ENCODE measurements around the gene DPH3.
A peak's percentile ranks its signal among the peaks of the same experiment; 100 is the strongest.

DPH3 gene

DNA sequence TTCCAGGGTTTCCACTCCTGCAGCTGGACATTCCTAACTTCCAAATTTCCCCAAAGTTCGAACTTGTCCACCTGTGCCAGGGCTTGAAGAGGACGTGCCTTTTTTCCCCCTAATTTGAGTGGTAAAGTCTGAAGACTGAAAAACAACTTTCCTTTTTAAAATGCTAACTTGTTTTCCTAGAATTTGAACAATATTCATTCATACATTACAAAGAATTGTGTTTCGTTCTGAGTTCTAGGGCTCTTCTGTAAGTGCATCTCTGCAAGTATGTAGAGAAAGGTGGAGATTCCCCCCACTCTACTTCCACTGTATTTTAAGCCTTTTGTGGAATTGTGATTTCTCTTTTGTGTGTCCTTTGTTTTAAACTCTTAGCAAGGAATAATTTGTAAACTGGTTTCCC, 9.4 kb downstream of the DPH3 start:
- DNase-seq (ENCODE audit: low read depth in 2 of 2) = no peak

DNA sequence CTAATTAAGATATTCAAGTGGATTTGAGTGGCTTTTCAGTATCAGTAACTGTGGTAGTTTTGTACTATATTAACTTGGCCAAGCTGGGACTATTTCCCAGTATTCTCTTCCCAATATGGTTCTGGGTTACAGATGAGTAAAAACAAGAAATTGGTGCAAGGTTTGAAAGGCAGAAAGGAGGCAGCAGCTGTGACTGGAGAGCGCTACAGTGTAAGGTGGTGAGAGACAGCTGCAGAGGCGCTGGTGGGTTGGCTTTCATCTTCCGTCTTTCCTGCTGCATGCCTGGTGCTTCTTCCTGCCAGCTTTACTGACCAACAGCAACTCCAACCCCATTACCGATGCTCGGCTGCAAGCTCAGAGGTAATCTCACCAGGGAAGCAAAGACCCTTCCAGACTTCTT, 9.8 kb downstream of the DPH3 start:
- no peak for DNase-seq (ENCODE audit: low read depth in 2 of 2)

DNA sequence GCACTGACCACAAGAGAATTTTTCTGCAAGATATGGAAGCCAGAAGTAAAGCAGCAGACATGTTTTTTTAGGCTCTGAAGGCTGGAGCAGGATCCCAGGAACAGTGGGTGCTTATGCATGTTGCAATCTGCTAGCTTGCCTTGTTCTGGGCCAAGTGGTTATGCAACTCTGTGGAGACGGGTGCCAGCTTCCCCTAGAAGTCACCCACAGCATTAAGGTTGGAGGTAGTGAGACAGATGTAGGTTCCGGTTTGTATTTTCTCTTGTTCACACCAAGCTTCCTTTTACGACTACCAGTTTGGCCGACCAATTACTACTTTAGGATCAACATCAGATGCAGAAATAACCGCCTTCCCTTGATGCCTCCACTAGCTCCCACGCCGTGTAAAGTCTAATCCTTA, 11.1 kb downstream of the DPH3 start:
- no peak for DNase-seq (ENCODE audit: low read depth in 2 of 2)

DNA sequence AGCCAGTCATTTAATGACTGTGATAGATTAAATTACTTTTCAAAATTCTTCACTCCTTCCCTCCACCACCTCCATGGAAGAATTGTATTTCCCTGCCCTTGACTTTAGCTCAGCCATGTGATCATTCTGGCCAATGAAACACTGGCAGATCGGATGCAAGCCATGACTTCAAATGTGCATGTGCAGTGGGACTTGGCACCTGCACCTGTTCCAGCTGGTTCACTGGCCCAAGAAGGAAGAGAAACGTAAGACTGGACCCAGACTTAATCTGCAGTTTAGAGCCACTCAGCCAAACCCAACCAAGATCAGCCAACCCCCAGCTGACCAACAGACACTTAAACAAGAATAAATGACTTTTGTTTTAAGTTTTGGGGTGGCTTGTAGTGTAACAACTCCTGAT, 11.8 kb downstream of the DPH3 start:
- no peak for DNase-seq (ENCODE audit: low read depth in 2 of 2)

DNA sequence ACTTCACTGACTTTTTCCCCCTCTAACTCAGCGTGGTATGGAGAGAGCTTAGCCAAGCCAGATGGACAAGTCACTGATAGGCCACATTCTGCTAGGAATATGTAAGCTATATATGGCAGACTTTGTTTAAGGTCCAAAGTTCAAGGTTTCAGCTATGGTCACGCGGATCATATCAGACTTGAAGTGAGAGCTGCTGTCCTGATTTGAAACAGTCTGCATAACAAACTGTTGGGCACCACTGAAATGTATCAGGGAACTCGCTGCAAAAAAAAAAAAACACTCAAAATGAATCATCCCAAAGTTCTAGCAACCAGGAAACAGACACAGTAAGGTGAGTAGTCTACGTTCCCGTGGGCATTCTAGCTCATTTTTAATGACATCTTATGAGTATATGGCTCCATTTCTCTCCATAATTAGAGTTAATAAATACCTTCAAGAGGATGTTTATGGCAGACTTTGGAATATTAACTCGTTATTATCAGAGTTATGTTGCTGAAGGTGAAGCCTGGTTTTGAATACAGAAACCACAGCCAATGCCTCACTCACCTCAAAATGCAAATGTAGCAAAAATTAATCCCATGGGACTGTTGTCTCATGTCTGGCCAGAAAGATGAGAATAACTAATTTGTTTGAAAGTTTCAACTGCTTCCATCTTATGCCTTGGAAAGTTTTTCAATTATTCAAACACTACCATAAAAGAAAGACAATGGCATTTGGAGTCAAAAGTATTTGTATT, 12.3 kb downstream of the DPH3 start:
- DNase-seq (ENCODE audit: low read depth in 2 of 2) = no peak

DNA sequence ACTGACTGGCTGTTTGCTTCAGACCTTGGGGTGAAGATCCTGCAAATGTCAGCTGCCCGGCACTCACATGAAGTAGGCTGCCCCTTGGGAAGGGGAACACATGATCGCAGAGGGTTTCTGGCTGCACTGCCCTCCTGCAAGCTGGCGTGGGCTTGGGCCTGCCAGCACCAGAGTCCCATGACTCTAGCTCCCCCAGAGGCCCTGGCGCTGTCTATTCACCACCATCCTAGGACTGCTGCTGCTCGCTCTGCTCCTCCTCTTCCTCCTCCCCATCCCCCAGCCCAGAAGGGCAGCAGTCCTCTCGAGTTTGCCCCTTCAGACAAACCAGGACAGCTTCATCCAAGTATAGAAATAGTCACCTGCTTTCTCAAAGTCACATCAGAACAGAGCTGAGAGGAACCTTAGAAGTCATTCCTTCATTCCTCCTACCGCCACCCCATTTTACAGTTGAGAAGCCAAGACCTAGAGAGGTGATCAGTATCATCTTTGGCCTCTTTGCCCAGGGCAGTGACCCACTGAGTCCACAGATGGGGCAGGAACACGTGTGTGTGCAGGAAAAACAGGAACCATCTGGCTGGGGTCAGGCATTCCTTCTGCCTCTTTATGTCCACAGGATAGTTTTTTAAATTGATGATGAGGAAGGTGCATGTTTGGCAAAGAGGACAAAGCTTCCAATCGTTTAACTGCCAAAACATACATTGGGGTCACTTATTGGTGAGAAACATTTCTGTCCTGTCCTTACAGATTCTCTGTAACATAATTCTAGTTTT, 13.2 kb downstream of the DPH3 start:
- DNase-seq (ENCODE audit: low read depth in 2 of 2) = no peak

DNA sequence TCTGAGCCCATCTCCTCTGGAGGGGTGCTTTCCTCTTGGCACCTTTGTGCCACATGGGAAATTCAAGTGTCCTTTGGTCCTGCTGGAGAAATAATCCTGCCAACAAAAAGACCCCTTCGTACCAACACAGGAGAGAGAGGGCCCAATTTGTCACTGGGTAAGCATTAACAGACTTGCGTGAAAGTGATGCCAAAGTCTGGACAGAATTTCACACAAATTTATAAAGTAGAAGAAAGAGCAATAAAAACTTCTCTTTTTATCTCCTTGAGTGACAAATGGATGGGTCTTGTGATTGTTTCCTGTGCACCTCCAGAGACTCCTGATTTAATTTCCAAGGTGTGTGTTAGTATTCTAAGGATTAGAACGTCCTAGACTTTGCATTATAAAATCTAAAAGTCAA, 14.9 kb downstream of the DPH3 start:
- no peak for DNase-seq (ENCODE audit: low read depth in 2 of 2)

DNA sequence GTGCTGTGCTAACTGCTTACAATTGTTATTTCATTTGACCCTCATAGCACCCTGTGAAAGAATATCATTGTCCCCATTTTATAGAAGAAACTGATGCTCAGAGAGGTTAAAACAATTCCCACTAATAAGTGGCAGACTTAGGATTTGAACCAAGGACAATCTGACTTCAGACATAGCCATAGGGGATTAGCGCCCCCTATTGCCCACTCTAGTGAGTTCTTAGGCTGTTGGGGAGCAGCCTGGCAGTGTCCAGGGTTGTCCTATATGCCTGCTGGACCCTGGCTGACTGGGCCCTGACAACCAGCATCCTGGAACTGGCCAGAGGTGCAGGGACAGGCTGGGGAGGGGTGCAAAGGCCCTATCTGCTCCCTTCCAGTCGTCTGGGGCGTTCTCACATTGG, 15.4 kb downstream of the DPH3 start:
- DNase-seq (ENCODE audit: low read depth in 2 of 2) = no peak

DNA sequence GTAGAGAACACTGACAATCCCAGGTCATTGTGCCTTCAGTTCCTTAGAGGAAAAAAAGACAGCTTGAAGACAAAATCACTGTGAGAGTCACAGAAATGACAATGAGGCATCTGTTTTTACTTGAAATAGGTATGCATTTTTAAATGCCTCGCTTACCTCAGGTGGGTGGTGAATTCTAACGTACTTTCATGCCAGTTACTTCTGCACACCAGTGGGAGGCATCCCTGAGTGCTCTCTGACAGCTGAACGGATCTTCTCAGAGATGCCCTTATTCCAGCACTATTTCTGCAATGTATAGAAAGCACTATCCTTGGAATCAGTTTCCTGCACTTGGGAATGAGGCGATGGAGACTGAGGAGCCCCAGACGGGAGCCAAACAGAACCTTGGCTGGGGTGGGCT, 16.2 kb downstream of the DPH3 start:
- no peak for DNase-seq (ENCODE audit: low read depth in 2 of 2)

DNA sequence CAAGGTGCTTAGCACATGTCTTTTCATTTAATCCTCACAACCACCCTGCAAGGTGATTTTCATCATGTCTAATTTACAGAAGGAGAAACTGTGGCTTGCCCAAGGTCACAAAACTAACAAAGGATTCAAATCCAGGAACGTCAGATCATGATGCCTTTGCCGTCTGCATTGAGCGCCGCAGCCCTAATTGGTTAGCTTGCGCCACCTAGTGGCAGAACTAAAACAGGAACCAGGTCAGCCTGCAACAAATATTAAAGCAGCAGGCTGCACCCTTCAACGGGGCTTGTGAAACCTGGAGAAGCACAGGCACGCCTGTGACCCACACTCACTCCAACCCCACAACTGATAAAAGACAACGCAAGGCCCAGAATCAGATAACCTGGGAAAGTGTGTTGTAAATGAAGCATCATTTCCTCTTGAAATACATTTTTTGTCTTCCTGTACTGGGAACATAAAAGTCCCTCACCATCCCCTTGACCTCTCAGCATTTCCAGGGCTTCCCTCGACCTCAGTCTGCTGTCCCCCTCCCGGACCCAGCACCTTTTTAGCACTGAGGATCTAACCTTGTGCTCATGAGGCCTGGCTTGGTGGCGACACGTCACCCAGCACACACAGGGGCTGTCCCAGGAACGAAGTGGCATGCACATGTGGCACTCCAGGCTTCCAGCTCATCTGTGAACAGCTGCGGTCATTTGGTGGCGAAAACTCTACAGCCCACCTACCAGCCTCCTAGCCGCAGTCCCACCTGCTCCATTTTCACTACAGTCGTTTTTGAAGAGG, 17.3 kb downstream of the DPH3 start:
- DNase-seq (ENCODE audit: low read depth in 2 of 2) = peak; percentile 53 to 59

DNA sequence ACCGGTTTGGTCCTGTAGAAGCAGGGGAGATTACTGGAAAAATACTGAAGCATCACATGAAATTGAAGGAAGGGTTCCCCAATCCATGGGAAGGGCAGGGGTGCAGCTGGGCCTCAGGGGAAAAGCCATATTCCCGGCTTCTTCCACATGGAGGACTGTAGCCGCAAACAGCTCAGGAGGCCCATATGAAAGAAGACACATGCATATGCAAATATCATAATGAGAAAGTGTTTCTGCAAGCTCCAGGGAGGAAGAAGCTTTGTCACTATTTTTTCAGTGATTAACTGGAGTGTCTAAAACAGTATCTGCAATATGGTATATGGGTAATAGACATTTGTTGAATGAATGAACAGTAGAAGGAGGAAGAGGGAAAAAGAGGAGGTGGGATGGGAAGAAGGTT, 19.1 kb downstream of the DPH3 start:
- no peak for DNase-seq (ENCODE audit: low read depth in 2 of 2)

DNA sequence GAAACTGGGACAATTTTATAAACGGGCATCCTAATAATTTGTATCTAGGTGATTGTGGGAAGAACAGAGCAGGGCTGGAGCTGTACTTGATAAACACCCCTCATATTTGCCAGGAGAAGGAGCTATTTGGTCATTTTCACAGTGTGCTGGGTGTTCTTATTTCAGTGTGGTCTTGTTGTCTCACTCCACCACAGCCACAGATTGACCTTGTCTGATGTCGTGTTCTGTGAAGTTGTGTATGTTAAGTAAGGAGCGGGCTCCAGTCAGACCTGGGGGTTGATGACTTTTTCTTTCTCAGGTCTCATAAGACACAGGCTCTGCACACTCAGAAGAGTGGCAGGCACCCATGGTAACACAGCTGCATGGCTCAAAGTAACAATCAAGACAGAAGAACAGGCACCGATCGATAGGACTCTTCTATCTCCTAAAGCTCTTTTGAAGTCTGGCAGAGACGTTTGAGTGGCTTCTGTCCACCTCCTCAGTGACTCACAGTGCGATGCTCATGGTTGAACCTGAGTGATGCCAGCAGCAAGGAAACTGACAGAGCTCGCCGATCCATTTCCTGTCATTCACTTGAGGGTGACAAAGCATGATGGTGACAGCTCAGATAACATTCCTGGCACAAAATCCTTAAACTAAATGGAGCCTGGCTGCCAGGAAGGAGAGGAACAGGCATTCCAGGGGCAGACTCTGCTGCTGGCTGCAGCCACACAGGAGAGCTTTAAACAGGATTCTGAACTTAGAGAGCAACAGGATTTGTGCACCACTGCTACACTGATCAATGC, 20.8 kb downstream of the DPH3 start:
- no peak for DNase-seq (ENCODE audit: low read depth in 2 of 2)

DNA sequence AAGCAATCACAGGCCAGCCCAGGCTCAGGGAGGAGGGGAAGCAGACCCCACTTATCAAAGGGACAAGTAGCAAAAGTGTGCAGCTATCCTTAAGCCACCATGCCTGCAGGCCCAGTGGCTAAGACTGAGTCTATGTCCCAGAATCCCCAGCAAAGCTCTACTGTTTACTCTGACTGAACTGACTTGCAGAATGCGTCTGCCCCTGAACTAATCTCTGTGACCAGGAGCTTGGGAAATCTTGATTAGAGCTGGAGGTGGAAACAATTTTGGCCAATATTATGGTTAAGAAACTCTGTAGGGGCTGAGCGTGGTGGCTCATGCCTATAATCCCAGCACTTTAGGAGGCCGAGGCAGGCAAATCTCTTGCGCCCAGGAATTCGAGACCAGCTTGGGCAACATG, 22.6 kb downstream of the DPH3 start:
- DNase-seq (ENCODE audit: low read depth in 2 of 2) = no peak

DNA sequence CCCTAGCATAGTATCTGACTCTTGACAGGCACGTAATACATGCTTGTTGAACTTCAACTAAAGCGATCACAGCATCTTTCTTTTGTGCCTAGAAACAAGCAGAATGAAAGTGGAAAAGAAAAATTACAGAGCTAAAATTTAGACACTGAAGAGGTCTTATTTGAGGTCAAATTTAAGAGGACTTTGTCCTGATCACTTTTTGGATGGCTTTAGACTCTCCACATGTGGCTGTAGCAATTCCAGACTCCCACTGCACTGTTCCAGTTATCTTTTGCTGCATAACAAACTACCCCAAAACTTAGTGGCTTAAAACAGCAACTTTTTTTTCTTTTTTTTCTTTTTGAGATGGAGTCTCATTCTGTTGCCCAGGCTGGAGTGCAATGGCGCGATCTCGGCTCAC, 23.5 kb downstream of the DPH3 start:
- DNase-seq (ENCODE audit: low read depth in 2 of 2) = no peak

DNA sequence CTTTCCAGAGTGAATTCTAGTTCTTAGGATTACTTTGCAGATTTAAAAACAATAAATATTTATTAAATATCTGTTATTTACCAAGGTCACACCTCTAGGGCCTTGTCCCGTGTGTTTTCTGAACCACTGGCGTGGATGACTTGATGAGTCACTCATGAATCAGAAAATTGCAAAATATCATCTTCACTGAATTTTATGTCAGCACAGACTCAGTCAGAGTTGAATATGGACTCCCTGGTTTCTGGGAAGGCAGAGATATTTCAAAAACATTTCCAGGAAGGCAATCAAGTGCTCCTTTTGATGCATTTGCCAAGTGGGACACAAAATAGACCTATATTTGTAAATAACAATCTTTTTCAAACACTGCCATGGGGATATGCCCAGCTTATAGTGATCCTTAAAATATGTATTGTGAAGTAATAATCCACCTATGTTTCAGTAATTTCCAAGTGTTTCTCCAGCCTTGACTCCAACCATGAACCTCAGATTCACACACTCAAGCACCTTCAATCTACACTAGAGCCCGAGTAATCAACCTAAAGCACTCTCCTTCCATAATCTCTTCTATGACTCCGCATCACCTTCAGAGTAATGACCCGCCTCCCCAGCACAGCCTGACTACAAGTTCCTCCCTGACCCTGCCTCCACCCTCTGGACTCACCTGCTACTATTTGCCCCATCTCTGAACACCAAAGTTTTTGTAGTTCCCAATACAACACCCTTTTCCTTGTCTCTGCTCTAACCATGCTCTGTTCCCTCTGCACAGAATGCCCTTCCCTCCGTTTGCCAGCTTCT, 24.3 kb downstream of the DPH3 start:
- no peak for DNase-seq (ENCODE audit: low read depth in 2 of 2)

DNA sequence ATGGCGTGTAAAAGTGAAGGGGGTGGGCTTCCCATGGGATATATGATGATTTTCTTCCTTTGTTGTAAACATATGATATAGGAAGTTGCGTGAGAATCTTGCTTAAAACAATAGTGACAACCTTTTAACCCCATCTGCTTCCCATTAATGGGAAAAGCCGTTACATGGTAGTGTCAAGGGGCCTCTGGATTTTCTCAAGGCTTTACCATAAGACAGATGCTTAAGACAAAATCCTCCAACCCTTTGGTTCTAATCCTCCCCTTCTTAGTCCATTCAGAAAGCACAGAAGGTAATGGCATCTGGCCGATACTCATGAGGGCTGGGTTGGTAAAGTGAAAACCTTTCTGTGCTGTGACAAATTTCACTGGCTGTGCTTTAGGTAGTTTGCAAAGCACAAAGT, 25.0 kb downstream of the DPH3 start:
- no peak for DNase-seq (ENCODE audit: low read depth in 2 of 2)

DNA sequence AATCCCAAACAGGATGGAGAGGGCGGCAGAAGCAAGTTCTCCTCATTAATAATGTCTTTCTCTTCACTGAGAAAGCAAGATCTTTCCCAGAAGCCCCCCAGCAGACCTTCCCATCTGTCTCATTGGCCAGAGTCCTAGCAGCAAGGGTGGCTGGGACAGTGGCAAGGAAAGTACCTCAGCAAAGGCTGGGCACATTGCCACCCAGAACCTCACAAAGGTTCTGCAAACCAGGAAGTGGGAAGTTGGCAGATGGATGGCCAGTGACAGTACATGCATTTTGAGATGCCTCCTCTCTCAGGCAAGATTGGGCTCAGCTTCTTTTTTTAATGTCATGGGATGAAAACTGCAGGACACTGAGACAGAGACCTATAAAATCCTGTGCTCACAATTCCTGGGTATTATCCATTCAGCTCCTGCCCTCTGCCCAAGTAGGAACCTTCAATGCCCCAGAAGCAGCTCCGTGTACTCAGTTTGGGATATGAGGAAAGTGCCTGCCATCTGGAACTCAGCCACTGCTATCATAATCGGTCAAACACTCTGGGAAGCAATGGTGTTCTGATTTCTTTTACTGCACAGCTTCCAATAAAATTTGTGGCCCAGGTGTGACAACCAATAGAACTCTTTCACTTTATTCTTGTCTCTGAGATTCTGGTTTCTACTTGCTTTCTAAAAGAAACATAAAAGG, 25.5 kb downstream of the DPH3 start:
- no peak for DNase-seq (ENCODE audit: low read depth in 2 of 2)

DNA sequence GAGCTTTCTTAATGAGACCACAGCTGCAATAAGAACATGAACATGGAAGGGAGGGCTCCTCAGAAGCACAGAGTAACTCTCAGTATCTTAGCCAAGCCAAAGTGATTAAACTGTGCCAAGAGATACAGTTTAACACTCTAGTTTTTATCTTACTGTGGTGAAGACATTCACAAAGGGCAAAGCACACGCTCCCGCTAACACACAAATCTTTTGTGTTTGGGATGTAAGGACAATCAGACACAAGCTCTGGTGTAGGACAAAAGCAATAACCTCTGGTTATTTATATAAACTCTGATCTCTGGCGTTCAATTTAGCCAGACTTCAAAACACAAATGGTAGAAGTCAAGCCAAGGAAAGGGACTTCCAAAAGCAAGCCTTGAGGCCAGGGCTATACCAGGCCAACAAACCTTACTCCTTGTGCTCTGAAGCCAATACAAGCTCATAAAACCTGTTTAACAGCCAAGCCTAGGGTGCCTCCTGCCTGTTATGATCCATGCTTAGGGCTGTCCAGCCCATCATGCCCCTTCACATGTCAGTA, 27.8 kb downstream of the DPH3 start:
- DNase-seq (ENCODE audit: low read depth in 2 of 2) = no peak

DNA sequence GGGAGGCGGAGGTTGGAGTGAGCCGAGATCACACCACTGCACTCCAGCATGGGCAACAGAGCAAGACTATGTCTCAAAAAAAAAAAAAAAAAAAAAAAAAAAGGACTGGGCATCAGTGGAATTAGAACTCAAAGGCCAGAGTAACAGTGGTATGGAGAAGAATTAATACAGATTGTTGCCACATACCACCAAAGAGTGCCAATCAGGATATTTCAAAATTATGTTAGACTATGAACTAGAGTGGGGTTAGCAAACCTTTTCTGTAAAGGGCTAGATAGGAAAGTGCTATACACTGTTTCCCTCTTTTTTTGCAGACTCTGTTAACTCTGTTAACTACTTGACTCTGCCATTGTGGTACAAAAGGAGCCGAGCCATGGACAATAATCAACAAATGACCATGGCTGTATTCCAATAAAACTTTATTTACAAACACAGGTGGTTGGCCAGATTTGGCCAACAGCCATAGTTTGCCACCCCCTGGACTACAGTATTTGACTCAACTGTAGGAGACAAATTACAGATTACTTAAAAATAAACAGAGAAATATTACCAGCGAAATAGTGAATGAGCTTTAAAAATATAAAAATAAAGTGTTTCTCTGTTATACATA, 28.6 kb downstream of the DPH3 start:
- no peak for DNase-seq (ENCODE audit: low read depth in 2 of 2)

DNA sequence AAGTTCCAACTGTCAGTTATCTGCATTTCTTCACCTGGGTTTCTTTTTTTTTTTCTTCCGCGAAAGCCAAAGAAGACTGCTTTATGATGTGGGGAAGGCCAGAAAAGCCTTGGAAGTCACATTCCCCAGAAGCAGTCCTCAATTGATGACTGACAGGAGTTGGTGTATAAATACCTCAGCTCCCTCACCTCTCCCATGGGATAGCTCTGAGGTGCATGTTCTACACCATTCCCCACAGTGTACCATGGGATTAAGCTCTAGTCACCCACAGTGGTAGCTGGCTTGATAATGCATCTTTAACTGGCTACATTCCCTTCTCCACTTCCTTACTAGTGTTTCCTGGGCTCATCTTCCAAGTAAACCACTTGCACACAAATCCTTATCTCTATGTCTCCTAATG, 30.5 kb downstream of the DPH3 start:
- DNase-seq (ENCODE audit: low read depth in 2 of 2) = no peak

All from stimulated activated CD8-positive, alpha-beta memory T cell treated with anti-CD3 and anti-CD28 coated beads, Interleukin-7, amount 100 ng/mL, for 1 hour (primary cell).